GM21367 (cell line): Measurements from ENCODE around the gene CCL15.
"Not testable (repeated sequence)": the region's sequence is repeated elsewhere in the genome, so short reads cannot be mapped to it uniquely, and the experiment has no call there.

Source experiments
- ATAC-seq: cut with Tn5 transposase; IDR thresholded peaks from one replicate; pipeline ENCODE4 v1.9.1; 2021; ENCODE audit not compliant: unreplicated experiment

CCL15 gene

GRCh38 chr17:36001110-36001771, at the start of gene CCL15:
Gene CCL15 (minus strand): TSS chr17:36001553. CDS start chr17:36001492, 61 bp downstream.
- ATAC-seq = no peak

- no peak for ATAC-seq
Measured at GRCh38 chr17:36049643-36050042, 48.3 kb upstream of the CCL15 start.

- no peak for ATAC-seq
Measured at GRCh38 chr17:36048066-36048465, 46.7 kb upstream of the CCL15 start.

- no peak for ATAC-seq
Measured at GRCh38 chr17:36036235-36036634, 34.9 kb upstream of the CCL15 start.

- no peak for ATAC-seq
Measured at GRCh38 chr17:36034127-36034526, 32.8 kb upstream of the CCL15 start.

- ATAC-seq = no peak
Measured at GRCh38 chr17:36030956-36031355, 29.6 kb upstream of the CCL15 start.

GRCh38 chr17:36027761-36028160, 26.4 kb upstream of the CCL15 start:
- no peak for ATAC-seq

GRCh38 chr17:36024106-36024869, 22.9 kb upstream of the CCL15 start:
- no peak for ATAC-seq

- no peak for ATAC-seq
Measured at GRCh38 chr17:36019423-36019822, 18.1 kb upstream of the CCL15 start.

- no peak for ATAC-seq
Measured at GRCh38 chr17:36017799-36018198, 16.4 kb upstream of the CCL15 start, which contains the start of gene CCL23. Gene CCL23 (minus strand): TSS chr17:36017972. CDS start chr17:36017897, 75 bp downstream.

- ATAC-seq = no peak
Measured at GRCh38 chr17:36016555-36016954, 15.2 kb upstream of the CCL15 start.

- not testable (repeated sequence) for ATAC-seq
Measured at GRCh38 chr17:36015895-36016294, 14.5 kb upstream of the CCL15 start.

- ATAC-seq = no peak
Measured at GRCh38 chr17:36014946-36015345, 13.6 kb upstream of the CCL15 start.

GRCh38 chr17:36011201-36011600, 9.8 kb upstream of the CCL15 start:
- ATAC-seq = no peak

- no peak for ATAC-seq
Measured at GRCh38 chr17:36008998-36009665, 7.8 kb upstream of the CCL15 start.

- ATAC-seq = no peak
Measured at GRCh38 chr17:36004594-36005108, 3.3 kb upstream of the CCL15 start.

- ATAC-seq = no peak
Measured at GRCh38 chr17:36002631-36003030, 1.3 kb upstream of the CCL15 start.

- no peak for ATAC-seq
Measured at GRCh38 chr17:36001862-36002603, 680 bp upstream of the CCL15 start.

GRCh38 chr17:36000732-36001109, 632 bp downstream of the CCL15 start:
- no peak for ATAC-seq

- no peak for ATAC-seq
Measured at GRCh38 chr17:35998756-35999155, 2.6 kb downstream of the CCL15 start.

- ATAC-seq = no peak
Measured at GRCh38 chr17:35998018-35998545, 3.3 kb downstream of the CCL15 start.
